GM18505 (cell line): ENCODE results near the gene FLRT1.
"Not testable (repeated sequence)": the region's sequence is repeated elsewhere in the genome, so short reads cannot be mapped to it uniquely, and the experiment has no call there.

ENCODE experiments used
- ATAC-seq: cut with Tn5 transposase; IDR thresholded peaks from one replicate; pipeline ENCODE4 v1.9.1; 2021; ENCODE audit not compliant: unreplicated experiment
- POLR2A ChIP-seq: IDR thresholded peaks from 4 replicates; pipeline ENCODE4 v1.6.1; 2011; ENCODE audit warnings: borderline replicate concordance; ENCODE audit not compliant: insufficient read depth, insufficient read length; ENCODE audit errors: extremely low read depth

The FLRT1 gene

DNA sequence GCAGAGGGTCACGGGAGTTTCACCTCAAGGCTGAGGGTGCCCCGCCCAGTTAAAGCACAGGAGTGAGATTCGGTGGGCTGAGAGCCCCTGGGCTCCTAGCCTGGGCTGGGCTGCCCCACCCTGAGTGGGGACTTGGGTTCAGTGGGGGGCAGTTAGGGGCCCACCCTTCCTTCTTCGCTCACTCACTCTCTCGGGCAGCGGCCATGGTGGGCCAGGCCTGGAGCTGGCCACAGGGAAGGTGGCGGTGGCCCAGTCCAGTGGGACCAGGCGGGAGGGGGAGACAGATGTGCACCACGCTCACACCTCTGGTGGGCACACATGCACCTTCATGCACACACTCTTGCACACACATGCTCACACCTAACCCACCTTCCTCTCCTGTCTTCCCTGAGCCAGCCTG, 6.1 kb downstream of the FLRT1 start:
- no peak for TF ChIP-seq POLR2A
- ATAC-seq: no peak

DNA sequence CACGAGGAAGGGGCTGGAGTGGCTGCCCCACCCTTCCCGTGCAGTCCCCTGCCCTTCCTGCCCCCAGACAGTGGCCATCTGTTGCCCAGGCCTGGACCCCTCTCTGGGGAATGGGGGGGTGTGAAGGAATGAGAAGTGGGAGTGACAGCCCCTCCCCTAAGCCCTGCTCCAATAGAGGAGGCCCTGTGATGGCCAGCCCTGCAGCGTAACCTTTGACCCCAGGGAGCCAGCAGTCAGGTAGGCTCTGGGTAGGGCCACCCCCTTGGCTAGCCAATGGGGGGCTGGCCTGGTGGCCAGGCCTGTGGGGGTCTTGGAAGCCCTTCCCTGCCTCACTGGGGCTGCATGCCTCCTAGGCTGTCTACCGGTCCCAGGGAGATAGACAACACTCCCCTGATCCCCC, 6.6 kb downstream of the FLRT1 start:
- ATAC-seq: no peak
- no peak for TF ChIP-seq POLR2A

DNA sequence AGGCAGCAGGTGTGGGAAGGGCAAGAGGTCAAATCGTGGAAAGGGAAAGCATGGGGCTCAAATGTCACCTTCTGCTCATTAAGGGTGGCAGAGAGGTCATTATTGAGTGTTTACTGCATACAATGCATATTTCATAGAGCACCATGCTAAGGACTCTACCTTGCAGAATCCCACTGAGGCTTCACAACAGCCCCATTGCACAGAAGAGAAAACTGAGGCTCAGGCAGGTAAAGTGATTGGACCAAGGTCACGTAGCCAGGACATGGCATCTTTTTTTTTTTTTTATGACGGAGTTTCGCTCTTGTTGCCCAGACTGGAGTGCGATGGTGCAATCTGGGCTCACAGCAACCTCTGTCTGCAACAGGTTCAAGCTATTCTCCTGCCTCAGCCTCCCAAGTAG, 7.8 kb downstream of the FLRT1 start:
- ATAC-seq: no peak
- TF ChIP-seq POLR2A: no peak

DNA sequence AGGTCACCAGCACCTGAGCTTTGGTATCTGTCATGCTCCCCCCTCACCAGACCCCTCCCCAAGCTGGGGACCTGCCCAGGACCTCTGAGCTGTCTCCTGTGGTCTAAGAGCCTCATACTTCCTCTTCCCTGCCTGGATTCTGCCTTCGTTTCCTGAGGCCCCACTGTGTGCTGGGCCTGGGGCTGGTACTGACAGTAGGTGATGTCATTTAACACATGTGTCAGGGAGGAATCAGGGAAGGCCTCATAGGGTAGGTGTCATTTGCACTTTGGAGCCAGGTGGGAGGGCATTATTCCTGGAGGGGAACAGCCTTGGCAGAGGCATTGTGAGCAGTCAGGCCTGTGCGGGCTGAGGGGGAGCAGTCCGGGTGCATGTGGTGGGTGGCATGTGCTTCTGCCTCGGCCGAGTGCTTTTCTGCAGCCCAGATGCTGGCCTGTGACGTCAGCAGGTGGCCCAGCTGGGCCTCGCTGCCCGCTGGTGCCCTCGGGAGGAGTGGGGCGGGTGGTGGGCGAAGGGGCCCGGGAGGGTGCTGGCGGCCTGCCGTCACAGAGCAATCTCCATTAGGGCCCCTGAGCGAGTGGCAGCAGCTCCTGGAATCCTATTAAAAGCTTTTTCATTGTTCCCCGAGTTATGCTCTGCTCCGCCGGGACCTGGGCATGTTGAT, 9.1 kb downstream of the FLRT1 start:
- no peak for TF ChIP-seq POLR2A
- ATAC-seq: no peak

DNA sequence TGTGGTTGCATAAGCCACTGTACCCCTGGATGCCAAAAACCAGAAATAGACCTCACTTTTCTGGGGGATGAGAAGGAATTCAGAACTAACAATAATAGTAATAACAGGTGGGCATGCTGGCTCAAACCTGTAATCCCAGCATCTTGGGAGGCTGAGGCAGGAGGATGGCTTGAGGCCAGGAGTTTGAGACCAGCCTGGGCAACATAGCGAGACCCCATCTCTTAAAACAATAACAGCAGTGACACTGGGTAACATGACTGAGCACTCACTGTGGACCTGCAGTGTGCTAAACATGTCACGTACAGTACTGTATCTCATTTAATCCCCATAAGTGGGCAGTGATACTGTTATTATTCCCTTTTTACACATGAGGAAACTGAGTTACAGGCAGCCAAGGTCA, 10.0 kb downstream of the FLRT1 start:
- no peak for TF ChIP-seq POLR2A
- ATAC-seq: no peak

DNA sequence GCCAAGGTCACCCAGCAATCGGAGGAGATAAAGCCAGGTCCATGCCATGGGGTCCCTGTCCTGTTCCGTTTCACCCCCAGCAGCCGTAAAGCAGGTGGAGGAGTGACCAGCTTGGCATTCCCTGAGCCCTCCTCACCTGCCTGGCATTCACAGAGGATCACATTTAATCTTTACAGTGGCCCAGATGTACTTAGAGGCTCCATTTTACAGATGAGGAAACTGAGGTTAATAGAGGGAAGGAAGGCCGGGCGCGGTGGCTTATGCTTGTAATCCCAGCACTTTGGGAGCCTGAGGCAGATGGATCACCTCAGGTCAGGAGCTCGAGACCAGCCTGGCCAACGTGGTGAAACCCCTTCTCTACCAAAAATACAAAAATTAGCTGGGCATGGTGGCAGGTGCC, 11.6 kb downstream of the FLRT1 start:
- not testable (repeated sequence) for ATAC-seq

DNA sequence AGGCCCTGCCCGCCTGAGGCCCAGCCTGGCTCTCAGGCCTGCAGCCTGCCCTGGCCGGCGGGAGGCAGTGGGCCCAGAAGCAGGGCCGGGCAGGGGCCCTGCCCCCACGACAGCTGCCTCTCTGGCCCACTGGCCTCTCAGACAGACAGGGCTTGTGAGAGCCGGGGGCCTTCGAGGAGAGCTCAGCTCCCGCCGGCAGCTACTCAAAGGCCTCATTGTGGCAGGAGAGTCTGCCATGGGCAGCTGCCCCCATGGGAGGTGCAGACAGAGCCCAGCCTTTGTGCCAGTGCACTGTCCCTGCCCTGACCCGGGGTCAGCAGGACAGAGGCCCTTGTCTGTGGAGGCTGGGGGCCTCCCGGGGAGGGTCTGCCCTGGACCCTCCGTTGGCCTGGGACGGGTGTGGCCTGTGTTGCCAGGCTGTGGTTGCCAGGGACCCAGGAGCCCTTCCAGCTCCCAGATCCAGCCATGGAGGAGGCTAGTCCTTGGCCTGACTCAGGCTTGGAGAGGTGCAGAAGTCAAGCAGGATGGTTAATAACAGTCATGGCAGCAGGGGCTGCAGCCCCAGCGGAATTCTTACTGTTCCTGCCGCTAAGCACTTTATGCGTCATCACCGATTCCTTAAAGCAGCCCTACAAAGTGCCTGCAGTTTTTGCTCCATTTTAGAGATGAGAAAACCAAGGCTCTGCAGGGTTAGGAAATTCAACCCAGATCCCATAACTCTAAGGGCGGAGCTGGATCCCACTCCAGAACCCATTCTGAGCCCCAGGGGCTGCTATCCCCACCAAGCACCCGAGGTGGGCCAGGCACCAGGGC, 12.5 kb downstream of the FLRT1 start:
- ATAC-seq: no peak
- TF ChIP-seq POLR2A: no peak

DNA sequence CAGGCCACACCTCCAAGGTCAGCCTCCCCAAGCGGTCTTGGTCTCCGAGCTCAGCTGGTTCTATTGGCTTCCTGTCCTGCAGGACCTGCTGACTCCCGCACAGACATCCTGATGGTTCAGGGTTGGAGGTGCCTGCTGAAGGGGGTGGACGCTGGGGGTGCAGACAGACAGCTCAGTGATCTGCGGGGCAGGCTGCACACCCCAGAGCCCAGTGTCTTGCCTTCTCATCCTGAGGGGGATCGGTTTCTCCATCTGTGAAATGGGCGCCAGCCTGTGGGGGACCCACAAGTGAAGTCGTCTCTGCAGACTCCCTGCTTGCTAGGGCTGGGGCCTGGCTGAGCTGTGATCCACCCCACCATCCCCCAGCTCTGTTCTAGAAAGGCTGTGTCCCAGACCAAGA, 13.8 kb downstream of the FLRT1 start:
- no peak for TF ChIP-seq POLR2A
- ATAC-seq: no peak

DNA sequence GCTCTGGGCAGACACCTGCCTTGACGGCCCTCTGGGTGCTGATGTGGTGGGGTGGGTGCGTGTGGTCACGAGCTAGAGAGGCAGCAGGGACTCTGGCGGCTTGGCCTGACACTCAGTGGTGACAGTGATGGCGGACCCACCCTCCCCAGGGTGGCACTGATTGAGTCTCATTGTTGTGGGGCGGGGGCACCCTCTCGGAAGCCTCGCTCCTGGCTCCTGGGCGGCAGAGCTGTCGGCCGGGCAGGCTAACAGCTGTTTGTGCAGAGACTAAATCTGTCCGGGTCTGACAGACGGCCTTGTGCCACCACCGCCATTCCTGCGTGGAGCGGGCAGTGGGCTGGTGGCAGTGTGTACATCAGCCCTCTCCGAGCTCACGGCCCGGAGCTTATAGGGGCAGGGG, 15.6 kb downstream of the FLRT1 start:
- no peak for ATAC-seq
- no peak for TF ChIP-seq POLR2A

DNA sequence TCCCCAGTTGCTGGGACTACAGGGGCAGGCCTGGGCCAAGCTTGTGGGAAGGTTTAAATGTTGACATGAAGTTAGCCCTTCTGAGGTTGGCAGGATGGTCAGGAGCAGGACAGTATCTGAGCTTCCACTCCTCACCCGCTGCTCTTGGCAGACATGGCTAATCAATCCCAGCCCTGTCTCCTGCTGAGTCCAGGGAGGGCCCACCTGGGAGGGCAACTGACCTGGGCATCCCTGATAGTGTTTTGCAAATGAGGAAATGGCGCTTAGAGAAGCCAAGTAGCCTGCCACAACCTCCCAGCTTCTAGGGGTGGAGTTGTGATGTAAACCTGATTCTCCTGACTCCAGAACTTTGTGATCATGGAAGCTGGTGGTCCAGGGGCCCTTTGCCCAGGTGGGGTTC, 16.7 kb downstream of the FLRT1 start:
- TF ChIP-seq POLR2A: no peak
- no peak for ATAC-seq

DNA sequence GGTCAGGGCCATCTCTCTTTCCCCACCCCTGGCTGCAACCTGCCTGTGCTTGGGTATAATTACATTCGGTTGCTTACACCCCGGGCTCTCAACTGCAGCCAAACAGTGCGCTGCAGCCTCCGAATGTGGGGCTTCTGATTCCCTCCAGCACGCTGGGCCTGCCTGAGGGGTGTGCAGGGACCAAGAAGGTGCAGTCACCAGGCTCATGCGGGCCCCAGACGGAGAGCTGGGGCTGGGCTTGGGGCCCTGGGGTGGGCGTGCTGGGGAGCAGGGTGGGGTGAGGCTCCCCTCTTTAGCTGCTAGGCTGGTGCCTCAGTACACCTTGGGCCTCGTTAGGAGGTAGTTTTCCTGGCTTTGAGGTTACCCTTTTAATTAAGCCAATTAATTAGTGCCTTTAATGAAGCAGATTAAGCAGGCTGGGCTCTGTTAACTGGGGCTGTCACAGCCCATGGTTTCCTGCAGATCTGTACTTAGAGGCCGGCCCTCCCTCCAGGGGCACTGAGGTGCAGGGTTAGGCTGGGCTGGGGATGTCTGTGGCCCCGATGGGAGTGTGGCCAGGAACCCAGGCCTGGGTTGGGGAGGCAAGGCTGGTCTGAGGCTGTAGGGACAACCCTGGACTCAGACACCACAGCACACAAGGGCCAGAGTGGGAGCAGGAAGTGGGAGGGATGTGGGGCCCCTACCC, 17.3 kb downstream of the FLRT1 start:
- no peak for TF ChIP-seq POLR2A
- no peak for ATAC-seq

DNA sequence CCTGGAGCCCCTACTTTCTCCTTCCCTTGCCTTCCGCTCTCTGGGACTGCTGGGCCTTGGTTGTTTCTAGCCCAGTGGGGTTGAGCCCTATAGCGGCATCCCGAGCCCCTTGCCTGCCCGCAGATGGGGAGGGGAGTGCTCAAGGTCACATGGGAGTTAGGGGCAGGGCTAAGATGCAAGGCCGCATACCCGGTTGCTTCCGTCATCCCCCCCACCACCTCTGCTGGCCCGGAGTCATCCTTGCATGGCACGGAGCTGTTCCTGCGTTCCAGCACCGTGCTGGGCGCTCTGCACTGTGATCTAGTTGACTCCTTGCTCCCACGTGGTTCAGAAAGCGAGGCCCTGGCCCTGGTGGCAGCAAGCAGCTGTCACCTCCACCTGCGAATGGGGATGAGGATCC, 18.0 kb downstream of the FLRT1 start:
- ATAC-seq: no peak
- TF ChIP-seq POLR2A: no peak

DNA sequence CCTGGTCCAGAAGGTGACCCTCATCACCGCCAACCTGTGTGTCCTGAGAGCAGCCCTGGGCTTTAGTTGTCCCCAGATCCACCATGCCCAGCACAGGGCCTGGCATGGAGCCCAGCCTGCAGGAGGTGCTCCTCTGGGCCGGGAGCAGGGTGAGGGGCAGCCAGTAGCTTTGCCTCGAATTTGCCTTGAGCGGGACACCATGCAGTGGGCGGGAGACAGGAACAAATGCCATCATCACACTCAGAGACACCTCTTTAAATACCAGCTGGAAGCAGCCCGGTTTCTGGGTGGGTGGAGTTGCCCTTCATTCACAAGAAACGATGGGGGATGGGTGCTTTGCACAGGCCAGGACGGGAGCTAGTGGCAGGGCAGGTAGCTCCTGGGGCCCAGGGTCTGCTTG, 19.3 kb downstream of the FLRT1 start:
- ATAC-seq: no peak
- TF ChIP-seq POLR2A: no peak

DNA sequence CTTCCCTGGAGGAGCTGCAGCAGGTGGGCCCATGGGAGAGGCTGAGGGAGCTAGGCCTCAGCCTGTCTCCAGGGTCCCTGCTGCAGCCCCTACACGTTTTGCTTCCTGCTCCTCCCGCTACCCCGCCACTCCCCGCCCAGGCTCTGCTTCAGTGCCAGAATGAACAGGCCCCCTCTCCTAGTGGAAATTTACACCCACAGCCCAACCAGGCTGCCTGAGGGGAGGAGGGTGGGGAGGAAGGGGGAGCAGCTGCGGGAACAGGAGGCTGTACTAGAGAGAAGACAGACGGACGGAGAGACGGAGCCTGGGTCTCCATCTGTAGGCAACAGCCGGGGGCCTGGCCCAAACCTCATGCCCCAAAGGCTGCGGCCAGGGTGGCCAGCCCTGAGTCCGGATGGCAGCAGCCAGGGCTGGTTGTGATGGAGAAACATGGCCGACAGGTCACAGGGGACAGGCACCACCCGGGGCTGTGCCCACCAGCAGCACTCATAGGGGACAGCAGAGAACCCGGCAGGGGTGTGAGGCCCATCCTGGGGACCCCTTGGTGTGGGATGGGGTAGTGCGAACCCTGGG, 20.6 kb downstream of the FLRT1 start:
- TF ChIP-seq POLR2A: no peak
- no peak for ATAC-seq
